GM12864 (cell line): ENCODE results near the gene ASPSCR1.

ENCODE experiments used
- DNase-seq: peaks from one replicate; pipeline ENCODE4 v3.0.0-alpha.2; 2011; ENCODE audit warnings: low read depth
- H3K4me3 ChIP-seq: 2 replicates; pipeline ENCODE4 v1.5.1; 2011; ENCODE audit warnings: mild to moderate bottlenecking, low read depth, low read length, control low read depth
- CTCF ChIP-seq: IDR thresholded peaks from 2 replicates; pipeline ENCODE4 v1.5.1; 2011; ENCODE audit warnings: low read depth, mild to moderate bottlenecking, moderate library complexity, low read length, control low read depth, inconsistent platforms; ENCODE audit errors: missing control alignments

The ASPSCR1 gene

GRCh38 chr17:82031303-82031884 is 54.0 kb downstream of the ASPSCR1 start, which contains the start of gene RAC3:
Gene RAC3, plus strand, starts transcription at chr17:82031678. Its CDS starts 84 bp downstream, at chr17:82031762.
- no peak for TF ChIP-seq CTCF
- peak within 1 kb of the TSS; percentile 33 for H3K4me3 ChIP-seq
- DNase-seq, result no peak

- peak overlapping the region; percentile 14; the same call in 1 of the 2 replicates for H3K4me3 ChIP-seq
- no peak for DNase-seq
- no peak for TF ChIP-seq CTCF
Measured at GRCh38 chr17:82031885-82032627, 54.6 kb downstream of the ASPSCR1 start.

GRCh38 chr17:82033359-82034085 is 56.1 kb downstream of the ASPSCR1 start:
- no peak overlapping the region for H3K4me3 ChIP-seq
- TF ChIP-seq CTCF, result no peak
- no peak for DNase-seq

- TF ChIP-seq CTCF, result no peak
- no peak overlapping the region for H3K4me3 ChIP-seq
- DNase-seq, result no peak
Measured at GRCh38 chr17:82034371-82035011, 57.1 kb downstream of the ASPSCR1 start.

- no peak for TF ChIP-seq CTCF
- H3K4me3 ChIP-seq, result no peak overlapping the region
- no peak for DNase-seq
Measured at GRCh38 chr17:82035488-82035887, 58.1 kb downstream of the ASPSCR1 start.

- peak overlapping the region; percentile 51 for H3K4me3 ChIP-seq
- TF ChIP-seq CTCF, result no peak
- DNase-seq, result no peak
Measured at GRCh38 chr17:82035956-82036633, 58.7 kb downstream of the ASPSCR1 start.
